Smooth muscle cell (in vitro differentiated cells): ENCODE data around the gene UBE2K. TPM values are rescaled to one million over a fixed set of nuclear protein-coding genes. Genes with fewer than 3 reads are reported as not detected.
"Not testable (repeated sequence)": the region's sequence is repeated elsewhere in the genome, so short reads cannot be mapped to it uniquely, and the experiment has no call there.

Experiments used
- DNase-seq: peaks from one replicate; lab custom pipeline; 2025; ENCODE audit not compliant: unreplicated experiment; lab: John Stamatoyannopoulos, UW
- H2AFZ ChIP-seq: fragments of 200-600 bp; sonication (generic); 2 replicates; pipeline ENCODE4 v1.6.0; 2016; ENCODE audit warnings: antibody characterized with exemption, low read depth, mild to moderate bottlenecking
- H3F3A ChIP-seq: fragments of 200-600 bp; sonication (generic); 2 replicates; pipeline ENCODE4 v1.6.0; 2017; ENCODE audit warnings: antibody characterized with exemption, low read depth
- H3K27ac ChIP-seq: fragments of 200-600 bp; sonication (generic); 2 replicates; pipeline ENCODE4 v1.5.1; 2016; ENCODE audit warnings: low read depth, mild to moderate bottlenecking
- H3K27me3 ChIP-seq: fragments of 200-600 bp; sonication (generic); 2 replicates; pipeline ENCODE4 v1.6.1; 2016; ENCODE audit warnings: low read depth, mild to moderate bottlenecking
- H3K36me3 ChIP-seq: fragments of 200-600 bp; sonication (generic); 2 replicates; pipeline ENCODE4 v1.5.1; 2016; ENCODE audit warnings: low read depth
- H3K4me1 ChIP-seq: fragments of 200-600 bp; sonication (generic); 2 replicates; pipeline ENCODE4 v1.5.1; 2016; ENCODE audit warnings: low read depth
- H3K4me2 ChIP-seq: fragments of 200-600 bp; sonication (generic); 2 replicates; pipeline ENCODE4 v1.6.0; 2016; ENCODE audit warnings: mild to moderate bottlenecking
- H3K4me3 ChIP-seq: fragments of 200-600 bp; sonication (generic); 2 replicates; pipeline ENCODE4 v1.5.1; 2016; ENCODE audit warnings: mild to moderate bottlenecking
- H3K79me2 ChIP-seq: fragments of 200-600 bp; sonication (generic); 2 replicates; pipeline ENCODE4 v1.6.0; 2016; ENCODE audit warnings: low read depth, mild to moderate bottlenecking
- H3K9ac ChIP-seq: fragments of 200-600 bp; sonication (generic); 2 replicates; pipeline ENCODE4 v1.6.0; 2016; ENCODE audit warnings: low read depth
- H3K9me3 ChIP-seq: fragments of 200-600 bp; sonication (generic); replicated peaks from 2 replicates; pipeline ENCODE4 v1.5.1; 2016; ENCODE audit warnings: low read depth
- H4K20me1 ChIP-seq: fragments of 200-600 bp; sonication (generic); 2 replicates; pipeline ENCODE4 v1.6.0; 2016; ENCODE audit warnings: low read depth
- CTCF ChIP-seq: fragments of 200-600 bp; sonication (generic); IDR thresholded peaks from 2 replicates; pipeline ENCODE4 v1.5.1; 2017; ENCODE audit warnings: borderline replicate concordance, mild to moderate bottlenecking, antibody characterized with exemption; ENCODE audit not compliant: insufficient read depth, poor library complexity, severe bottlenecking
- WGBS: methylation state at CpG from one replicate; pipeline ENCODE4 v1.1.7; 2016; ENCODE audit warnings: low lambda C conversion rate; 5-methylcytosine and 5-hydroxymethylcytosine counted together
- polyA plus RNA-seq: library from polyadenylated mRNA; unstranded; fragments of >200 nt; fragmentation: Nextera tagmentation; extraction: Ambion mirVana; gene quantifications from 2 replicates; pipeline ENCODE4 v1.2.1, GENCODE V29; 2016
- total RNA-seq: library from RNA; depleted of rRNA; stranded (reverse); fragments of >200 nt; gene quantifications from 2 replicates; pipeline ENCODE4 v1.2.3, GENCODE V29; 2014

UBE2K gene
- total and polyA plus RNA-seq, 2 experiments from 2014 or later: 25.8 to 84.1 TPM

DNA sequence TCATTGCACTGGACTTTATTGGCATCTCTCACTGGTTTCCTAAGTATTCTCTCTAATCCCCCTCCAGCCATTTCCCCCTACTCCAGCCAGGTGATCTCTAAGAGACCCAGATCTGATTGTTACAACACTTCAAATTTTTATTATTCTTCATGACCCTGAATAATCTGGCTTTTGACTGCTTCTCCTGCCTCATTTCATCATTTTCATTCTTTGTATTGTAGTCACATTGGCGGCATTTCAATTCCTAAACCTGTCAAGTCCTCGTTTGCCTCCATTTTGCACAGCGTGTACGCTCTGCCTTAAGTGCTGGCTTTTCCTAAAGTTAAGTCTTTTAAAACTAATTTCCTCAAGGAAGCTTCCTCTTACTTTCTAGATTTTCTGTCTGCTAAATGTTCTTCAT lies 31.6 kb downstream of the UBE2K start:
- WGBS: 90% methylated on average over 4 of the region's 4 CpGs
- no peak overlapping the region for H3K4me3 ChIP-seq
- no peak for DNase-seq
- TF ChIP-seq CTCF: no peak
- peaks cover 100% of the 10 kb centered on the region for H4K20me1 ChIP-seq
- no peak overlapping the region for H3K9ac ChIP-seq
- no peak overlapping the region for H3K4me2 ChIP-seq
- H3F3A ChIP-seq: peaks cover 8% of the 10 kb centered on the region
- H3K27me3 ChIP-seq: no peaks in the 10 kb centered on the region
- H3K4me1 ChIP-seq: no peaks in the 10 kb centered on the region
- no peak overlapping the region for H2AFZ ChIP-seq
- H3K27ac ChIP-seq: peak overlapping the region; percentile 0
- no peaks in the 10 kb centered on the region for H3K36me3 ChIP-seq
- peaks cover 100% of the 10 kb centered on the region for H3K79me2 ChIP-seq
- no peaks in the 10 kb centered on the region for H3K9me3 ChIP-seq

DNA sequence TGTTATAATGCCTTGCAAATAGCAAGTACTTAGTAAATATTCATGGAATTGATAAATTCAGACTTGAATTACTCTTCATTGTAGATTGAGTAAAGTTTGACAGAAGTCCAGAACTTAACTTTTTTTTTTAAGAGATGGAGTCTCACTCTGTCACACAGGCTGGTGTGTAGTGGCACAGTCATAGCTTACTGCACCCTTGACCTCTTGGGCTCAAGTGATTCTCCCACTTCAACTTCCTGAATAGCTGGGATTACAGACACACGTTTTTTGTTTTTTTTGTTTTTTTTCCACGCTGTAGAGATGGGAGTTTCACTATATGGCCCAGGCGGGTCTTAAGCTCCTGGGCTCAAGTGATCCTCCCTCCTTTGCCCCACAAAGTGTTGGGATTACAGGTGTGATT lies 32.1 kb downstream of the UBE2K start:
- H3K4me2 ChIP-seq: no peak overlapping the region
- no peak for TF ChIP-seq CTCF
- peak overlapping the region; percentile 0 for H3K27ac ChIP-seq
- 71% methylated on average over 3 of the region's 3 CpGs for WGBS
- H3K9me3 ChIP-seq: no peaks in the 10 kb centered on the region
- no peak overlapping the region for H3K4me3 ChIP-seq
- H3K9ac ChIP-seq: no peak overlapping the region
- no peak for DNase-seq
- H3K79me2 ChIP-seq: peaks cover 100% of the 10 kb centered on the region
- no peaks in the 10 kb centered on the region for H3K36me3 ChIP-seq
- H4K20me1 ChIP-seq: peaks cover 100% of the 10 kb centered on the region
- H3F3A ChIP-seq: peaks cover 8% of the 10 kb centered on the region
- no peak overlapping the region for H2AFZ ChIP-seq
- H3K27me3 ChIP-seq: no peaks in the 10 kb centered on the region
- H3K4me1 ChIP-seq: no peaks in the 10 kb centered on the region

GRCh38 chr4:39731908-39732307 lies 34.0 kb downstream of the UBE2K start:
- no peaks in the 10 kb centered on the region for H3K9me3 ChIP-seq
- peaks cover 100% of the 10 kb centered on the region for H3K79me2 ChIP-seq
- H3K9ac ChIP-seq: no peak overlapping the region
- H3F3A ChIP-seq: peaks cover 8% of the 10 kb centered on the region
- 99% methylated on average over 2 of the region's 2 CpGs for WGBS
- TF ChIP-seq CTCF: no peak
- no peak overlapping the region for H3K4me3 ChIP-seq
- no peaks in the 10 kb centered on the region for H3K27me3 ChIP-seq
- no peaks in the 10 kb centered on the region for H3K4me1 ChIP-seq
- H3K27ac ChIP-seq: peak overlapping the region; percentile 49
- peaks cover 100% of the 10 kb centered on the region for H4K20me1 ChIP-seq
- DNase-seq: no peak
- H2AFZ ChIP-seq: no peak overlapping the region
- H3K4me2 ChIP-seq: no peak overlapping the region
- no peaks in the 10 kb centered on the region for H3K36me3 ChIP-seq

DNA sequence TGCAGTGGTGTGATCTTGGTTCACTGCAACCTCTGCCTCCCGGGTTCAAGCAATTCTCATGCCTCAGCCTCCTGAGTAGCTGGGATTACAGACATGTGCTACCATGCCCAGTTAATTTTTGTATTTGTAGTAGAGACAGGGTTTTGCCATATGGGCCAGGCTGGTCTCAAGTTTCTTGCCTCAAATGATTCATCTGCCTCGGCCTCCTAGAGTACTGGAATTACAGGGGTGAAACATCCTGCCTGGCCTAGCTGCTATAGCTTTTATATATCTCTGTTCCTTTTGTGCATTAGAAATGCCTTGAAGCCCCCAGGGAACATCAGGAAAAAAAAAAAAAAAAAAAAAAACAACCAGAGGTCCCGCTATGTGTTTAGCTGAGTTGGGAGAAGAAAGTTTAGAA lies 34.8 kb downstream of the UBE2K start:
- H4K20me1 ChIP-seq: peaks cover 100% of the 10 kb centered on the region
- H3K36me3 ChIP-seq: no peaks in the 10 kb centered on the region
- no peak overlapping the region for H2AFZ ChIP-seq
- H3K9ac ChIP-seq: no peak overlapping the region
- H3K4me3 ChIP-seq: no peak overlapping the region
- DNase-seq: no peak
- peaks cover 100% of the 10 kb centered on the region for H3K79me2 ChIP-seq
- H3K27me3 ChIP-seq: no peaks in the 10 kb centered on the region
- WGBS: 64% methylated on average over 3 of the region's 3 CpGs
- H3K9me3 ChIP-seq: no peaks in the 10 kb centered on the region
- TF ChIP-seq CTCF: no peak
- peak overlapping the region; percentile 49 for H3K27ac ChIP-seq
- no peaks in the 10 kb centered on the region for H3K4me1 ChIP-seq
- H3K4me2 ChIP-seq: no peak overlapping the region
- peaks cover 8% of the 10 kb centered on the region for H3F3A ChIP-seq

DNA sequence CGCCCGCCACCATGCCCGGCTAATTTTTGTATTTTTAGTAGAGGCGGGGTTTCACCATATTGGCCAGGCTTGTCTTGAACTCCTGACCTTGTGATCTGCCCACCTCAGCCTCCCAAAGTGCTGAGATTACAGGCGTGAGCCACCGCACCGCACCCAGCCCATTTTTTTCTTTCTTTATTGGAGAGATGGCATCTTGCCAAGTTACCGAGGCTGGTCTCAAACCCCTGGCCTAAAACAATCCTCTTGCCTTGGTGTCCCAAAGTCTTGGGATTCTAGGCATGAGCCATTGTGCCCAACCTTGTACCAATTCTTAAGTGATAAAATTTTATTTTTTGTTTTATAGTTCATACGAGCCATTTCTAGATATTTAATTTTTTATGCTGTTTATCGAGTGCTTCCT lies 41.7 kb downstream of the UBE2K start:
- H3K4me2 ChIP-seq, DNase-seq, H3K9ac ChIP-seq, H3K27me3 ChIP-seq, H3K4me3 ChIP-seq, H3F3A ChIP-seq, H3K27ac ChIP-seq, H3K36me3 ChIP-seq, H3K9me3 ChIP-seq, H3K4me1 ChIP-seq, H2AFZ ChIP-seq: not testable (repeated sequence)
- Histone ChIP-seq H3K79me2 (peaks cover 94% of the 10 kb centered on the region), H4K20me1 (peaks cover 81% of the 10 kb centered on the region)
- 97% methylated on average over 10 of the region's 10 CpGs for WGBS
